Right ventricle myocardium superior (tissue), 1 donor: ENCODE data around the gene KIAA0319L. TPM values are rescaled to one million over a fixed set of nuclear protein-coding genes. Genes with fewer than 3 reads are reported as not detected.

Experiments
- total RNA-seq: library from RNA; stranded (reverse); fragmentation: NEBNext Ultra II Directional; extraction: Animal tissue kit (Norgen Biotek cat#: 25700); gene quantifications from one replicate; pipeline ENCODE4 v1.2.1, GENCODE V29; 2021
- donor health status: DM: no; HTN: yes; CAD: no; lungs with severe emphysema.

Gene KIAA0319L
- total RNA-seq, 1 donor from 2014 or later: 62.1 TPM

Other genes starting within 250 kb of the KIAA0319L start
- 20.3 TPM for gene NCDN, start 396 bp upstream of the KIAA0319L start, total RNA-seq
- gene TFAP2E, start 15.9 kb upstream of the KIAA0319L start, total RNA-seq: 0.27 TPM
- gene PSMB2, start 84.1 kb upstream of the KIAA0319L start, total RNA-seq: 37.0 TPM
- 10.4 TPM for gene C1orf216, start 161.5 kb upstream of the KIAA0319L start, total RNA-seq
- 1.1 TPM for gene CLSPN, start 212.6 kb upstream of the KIAA0319L start, total RNA-seq